Retinal pigment epithelial cell (primary cell): ENCODE measurements around the gene HS1BP3.

ENCODE experiments used
- DNase-seq: peaks from one replicate; pipeline ENCODE4 v3.0.0-alpha.2; 2010; ENCODE audit warnings: low read depth
- H3K4me3 ChIP-seq: 2 replicates; pipeline ENCODE4 v1.5.1; 2011; ENCODE audit warnings: mild to moderate bottlenecking, low read length, control low read depth, moderate library complexity
- CTCF ChIP-seq: conservative IDR thresholded peaks from 2 replicates; pipeline ENCODE4 v1.5.1; 2011; ENCODE audit warnings: low read depth, low read length, control low read depth, inconsistent platforms

Gene HS1BP3

GRCh38 chr2:20652673-20653575 is 2.0 kb upstream of the HS1BP3 start:
- TF ChIP-seq CTCF: no peak
- no peak overlapping the region for H3K4me3 ChIP-seq
- DNase-seq: no peak

- TF ChIP-seq CTCF: no peak
- no peak overlapping the region for H3K4me3 ChIP-seq
- no peak for DNase-seq
Observed at GRCh38 chr2:20652141-20652540, 1.2 kb upstream of the HS1BP3 start.

DNA sequence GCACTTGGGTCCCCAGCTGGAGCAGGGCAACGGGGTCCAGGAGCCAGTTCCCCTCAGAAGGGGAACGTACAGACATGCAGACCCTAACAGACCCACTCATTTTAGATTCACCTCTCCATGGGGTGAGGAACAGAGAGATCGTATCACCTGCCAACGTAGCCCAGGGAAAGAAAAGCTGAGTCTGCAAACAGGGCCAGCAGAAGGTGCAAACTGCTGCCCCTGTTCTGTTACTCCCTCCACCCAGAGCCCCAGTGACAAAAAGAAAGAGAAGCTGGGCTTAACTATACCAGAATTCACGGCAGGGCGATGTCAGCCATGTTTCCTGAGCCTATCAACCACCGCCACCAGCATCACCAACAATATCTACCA is 817 bp upstream of the HS1BP3 start:
- no peak for TF ChIP-seq CTCF
- H3K4me3 ChIP-seq: peak overlapping the region; percentile 70
- DNase-seq: no peak

DNA sequence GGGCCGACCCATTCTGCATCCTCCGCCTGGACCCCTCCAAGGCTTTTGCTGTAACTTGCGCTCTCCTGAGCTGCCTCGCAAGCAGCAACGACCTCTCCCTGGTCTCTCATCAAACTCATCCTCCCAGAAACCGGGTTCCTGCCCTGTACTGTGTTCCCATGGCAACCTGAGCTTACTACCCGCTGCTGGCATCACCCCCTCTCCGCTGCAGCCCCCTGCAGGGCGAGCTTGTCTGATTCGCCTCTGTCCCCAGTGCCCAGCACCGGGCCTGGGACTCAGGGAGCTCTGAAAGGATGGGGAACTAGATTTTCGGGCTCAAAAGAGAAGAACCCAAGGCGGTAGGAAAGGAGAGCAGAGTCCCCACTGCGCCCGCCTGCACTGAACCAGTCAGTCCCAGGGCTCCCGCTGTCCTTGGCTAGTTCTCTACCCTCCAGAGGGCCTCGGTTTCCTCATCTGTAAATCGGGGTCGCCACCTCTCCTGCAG is 463 bp downstream of the HS1BP3 start:
- TF ChIP-seq CTCF: peak; percentile 3
- DNase-seq: no peak
- peak overlapping the region; percentile 91 for H3K4me3 ChIP-seq

DNA sequence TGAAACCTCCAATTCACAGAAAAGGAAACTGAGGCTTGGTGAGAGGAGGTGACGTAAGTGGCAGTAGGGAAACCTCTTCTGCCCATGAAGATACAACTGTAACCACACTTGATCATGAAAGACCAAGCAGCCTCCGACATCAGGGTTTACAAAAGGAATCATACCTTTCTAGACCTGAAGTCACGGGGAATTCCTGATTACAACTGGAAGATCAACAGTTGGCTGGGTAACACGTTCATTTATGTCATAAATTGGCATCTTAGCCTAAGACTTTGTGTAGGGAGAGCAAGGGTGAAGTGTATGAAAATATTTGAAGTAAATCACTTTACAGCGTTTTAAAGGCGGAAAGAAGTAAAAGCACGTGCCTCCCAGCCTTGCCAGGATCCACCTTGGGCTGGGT is 922 bp downstream of the HS1BP3 start:
- no peak for TF ChIP-seq CTCF
- DNase-seq: no peak
- H3K4me3 ChIP-seq: peak overlapping the region; percentile 91

DNA sequence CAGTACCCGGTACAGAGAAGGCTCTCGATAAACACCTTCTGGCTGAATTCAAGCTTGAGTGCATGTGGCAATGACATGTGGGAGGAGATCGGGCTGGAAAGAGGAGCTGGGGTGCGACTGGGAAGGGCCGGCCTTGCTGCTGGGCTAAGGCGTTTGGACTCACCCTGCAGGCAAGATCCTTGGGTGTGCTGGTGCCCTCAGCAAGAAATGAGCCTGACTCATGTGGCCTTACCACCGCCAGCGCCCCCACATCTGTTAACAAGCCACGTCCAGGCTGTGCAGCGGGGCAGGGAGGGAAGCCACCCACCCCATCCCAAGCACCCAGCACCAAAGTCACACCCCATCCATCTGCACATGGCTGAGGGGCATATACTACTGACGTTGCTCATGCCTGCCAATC is 1.3 kb downstream of the HS1BP3 start:
- no peak for DNase-seq
- no peak overlapping the region for H3K4me3 ChIP-seq
- TF ChIP-seq CTCF: no peak

- TF ChIP-seq CTCF: no peak
- no peak overlapping the region for H3K4me3 ChIP-seq
- no peak for DNase-seq
Observed at GRCh38 chr2:20648831-20649230, 2.1 kb downstream of the HS1BP3 start.
